HCT116 (cell line): Measurements from ENCODE around the gene CSNK1D.

Experiments
- CTCF ChIP-seq, 3 experiments: fragments of 200-600 bp in 1 of 3; sonication (generic) in 1 of 3; IDR thresholded peaks in 2 of 3; conservative IDR thresholded peaks in 1 of 3; 2 replicates each; pipeline ENCODE4 v1.5.1; 2012 to 2017; ENCODE audit warnings: low read depth in 2 of 3, low read length in 2 of 3, antibody characterized with exemption in 1 of 3, borderline replicate concordance in 1 of 3, control low read depth in 1 of 3, mild to moderate bottlenecking in 1 of 3, mixed read lengths in 1 of 3, mixed run types in 1 of 3, moderate library complexity in 1 of 3; ENCODE audit not compliant: insufficient read depth in 1 of 3
- EZH2 ChIP-seq: fragments of 200-600 bp; sonication (generic); IDR thresholded peaks from 2 replicates; pipeline ENCODE4 v1.6.1; 2017; ENCODE audit warnings: antibody characterized with exemption, mixed run types
- EZH2phosphoT487 ChIP-seq: fragments of 200-600 bp; IDR thresholded peaks from 2 replicates; pipeline ENCODE4 v1.6.1; 2018; ENCODE audit warnings: antibody characterized with exemption, borderline replicate concordance
- FOSL1 ChIP-seq: IDR thresholded peaks from 2 replicates; pipeline ENCODE4 v1.6.1; 2012; ENCODE audit warnings: low read depth
- JUND ChIP-seq: IDR thresholded peaks from 2 replicates; pipeline ENCODE4 v1.6.1; 2012
- POLR2A ChIP-seq: IDR thresholded peaks from 2 replicates; pipeline ENCODE4 v1.7.0; 2011; ENCODE audit warnings: borderline replicate concordance; ENCODE audit not compliant: insufficient read depth, insufficient read length; ENCODE audit errors: extremely low read depth
- POLR2AphosphoS5 ChIP-seq: IDR thresholded peaks from 2 replicates; pipeline ENCODE4 v1.6.1; 2011; ENCODE audit warnings: mild to moderate bottlenecking, low read depth, low read length, moderate library complexity

DNA sequence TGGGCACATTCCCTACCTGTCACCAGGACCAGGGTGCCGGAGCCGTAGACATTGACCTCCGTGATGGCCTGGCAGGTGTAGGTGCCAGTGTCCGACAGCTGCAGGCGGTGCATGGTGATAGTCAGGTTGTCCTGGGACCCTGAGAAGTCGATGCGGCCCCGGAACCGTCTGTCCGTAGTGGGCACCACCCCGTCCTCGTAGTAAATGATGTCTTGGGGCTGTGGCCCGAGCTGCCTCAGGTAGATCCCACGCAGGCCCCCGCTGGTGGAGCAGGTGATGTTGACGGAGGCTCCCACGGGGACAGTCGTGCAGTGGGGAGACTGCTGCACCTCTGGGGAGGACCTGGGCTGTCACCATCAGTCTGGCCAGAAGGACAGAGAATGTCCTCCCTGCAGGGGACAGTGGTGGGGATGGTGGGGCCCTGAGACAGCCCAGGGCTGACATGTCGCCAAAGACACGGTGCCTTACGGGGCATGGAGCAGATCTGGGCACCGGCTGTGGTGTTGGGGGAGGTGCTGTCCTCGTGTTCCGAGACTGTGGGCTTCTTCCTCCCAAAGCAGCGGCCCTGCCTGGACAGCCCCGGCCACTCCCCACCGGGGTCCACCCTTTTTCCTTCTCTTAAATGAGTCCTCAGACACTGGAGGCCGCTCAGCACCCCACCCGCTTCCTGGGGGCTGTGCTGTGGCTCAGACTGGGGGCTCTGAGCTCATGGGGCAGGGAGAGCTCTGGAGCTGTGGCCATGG lies 43.3 kb upstream of the CSNK1D start:
- TF ChIP-seq CTCF (IDR thresholded peaks at IDR 0.05 in 2 of 3, conservative IDR thresholded peaks at IDR 0.05 in 1 of 3; ENCODE audit: borderline replicate concordance in 1 of 3, insufficient read depth in 1 of 3, low read depth in 2 of 3, low read length in 2 of 3) (no peak), EZH2 (no peak), POLR2A (no peak), EZH2phosphoT487 (no peak), JUND (no peak), FOSL1 (no peak), POLR2AphosphoS5 (no peak)
